ENCODE results near the gene DIRAS3.
"Not testable (repeated sequence)": the region's sequence is repeated elsewhere in the genome, so short reads cannot be mapped to it uniquely, and the experiment has no call there.

DIRAS3 gene

GRCh38 chr1:68049941-68050878 lies at the start of gene DIRAS3:
DIRAS3 (minus strand) TSS chr1:68050627; CDS start chr1:68047297, 3,330 bp downstream.
- Mint-ChIP-seq H3K9me3 (no peaks in the 10 kb centered on the region), H3K4me1 (no peaks in the 10 kb centered on the region)

GRCh38 chr1:68093737-68094136 lies 43.3 kb upstream of the DIRAS3 start:
- peaks cover 3% of the 10 kb centered on the region for H3K27me3 Mint-ChIP-seq
- no peaks in the 10 kb centered on the region for H3K9me3 Mint-ChIP-seq
- H3K27ac Mint-ChIP-seq: no peak overlapping the region
- no peaks in the 10 kb centered on the region for H3K4me1 Mint-ChIP-seq
- no peak overlapping the region for H3K4me3 Mint-ChIP-seq
- no peaks in the 10 kb centered on the region for H3K36me3 Mint-ChIP-seq

More at GRCh38 chr1:68049941-68050878, at the start of gene DIRAS3:
- H3K36me3 Mint-ChIP-seq: no peaks in the 10 kb centered on the region
- H3K27me3 Mint-ChIP-seq: peaks cover 18% of the 10 kb centered on the region
- no peak within 1 kb of the TSS for H3K27ac Mint-ChIP-seq
- H3K4me3 Mint-ChIP-seq: no peak within 1 kb of the TSS

GRCh38 chr1:68087184-68087583 lies 36.8 kb upstream of the DIRAS3 start:
- peak overlapping the region; percentile 25 for H3K27ac Mint-ChIP-seq
- H3K4me1 Mint-ChIP-seq: no peaks in the 10 kb centered on the region
- no peaks in the 10 kb centered on the region for H3K36me3 Mint-ChIP-seq
- peaks cover 4% of the 10 kb centered on the region for H3K27me3 Mint-ChIP-seq
- no peak overlapping the region for H3K4me3 Mint-ChIP-seq
- no peaks in the 10 kb centered on the region for H3K9me3 Mint-ChIP-seq

- no peaks in the 10 kb centered on the region for H3K36me3 Mint-ChIP-seq
- no peak overlapping the region for H3K4me3 Mint-ChIP-seq
- H3K27ac Mint-ChIP-seq: no peak overlapping the region
- no peaks in the 10 kb centered on the region for H3K4me1 Mint-ChIP-seq
- H3K27me3 Mint-ChIP-seq: peaks cover 7% of the 10 kb centered on the region
- H3K9me3 Mint-ChIP-seq: no peaks in the 10 kb centered on the region
Measured at GRCh38 chr1:68085752-68086151, 35.3 kb upstream of the DIRAS3 start.

GRCh38 chr1:68083686-68084085 lies 33.3 kb upstream of the DIRAS3 start:
- Mint-ChIP-seq H3K27ac (no peak overlapping the region), H3K27me3 (peaks cover 7% of the 10 kb centered on the region), H3K4me1 (no peaks in the 10 kb centered on the region), H3K4me3 (no peak overlapping the region), H3K9me3 (no peaks in the 10 kb centered on the region), H3K36me3 (no peaks in the 10 kb centered on the region)

GRCh38 chr1:68081775-68082283 lies 31.4 kb upstream of the DIRAS3 start:
- H3K27me3 Mint-ChIP-seq: peaks cover 7% of the 10 kb centered on the region
- no peaks in the 10 kb centered on the region for H3K4me1 Mint-ChIP-seq
- no peak overlapping the region for H3K27ac Mint-ChIP-seq
- H3K4me3 Mint-ChIP-seq: no peak overlapping the region
- H3K9me3 Mint-ChIP-seq: no peaks in the 10 kb centered on the region
- no peaks in the 10 kb centered on the region for H3K36me3 Mint-ChIP-seq

GRCh38 chr1:68078647-68079046 lies 28.2 kb upstream of the DIRAS3 start:
- Mint-ChIP-seq H3K27ac (no peak overlapping the region), H3K4me3 (no peak overlapping the region), H3K9me3 (peaks cover 8% of the 10 kb centered on the region), H3K4me1 (no peaks in the 10 kb centered on the region), H3K27me3 (peaks cover 7% of the 10 kb centered on the region), H3K36me3 (no peaks in the 10 kb centered on the region)

GRCh38 chr1:68074472-68074871 lies 24.0 kb upstream of the DIRAS3 start:
- Mint-ChIP-seq H3K27ac (no peak overlapping the region), H3K36me3 (no peaks in the 10 kb centered on the region), H3K9me3 (peaks cover 8% of the 10 kb centered on the region), H3K27me3 (no peaks in the 10 kb centered on the region), H3K4me3 (no peak overlapping the region), H3K4me1 (no peaks in the 10 kb centered on the region)

- Mint-ChIP-seq H3K36me3 (no peaks in the 10 kb centered on the region), H3K27me3 (no peaks in the 10 kb centered on the region), H3K27ac (no peak overlapping the region), H3K4me1 (no peaks in the 10 kb centered on the region), H3K9me3 (peaks cover 4% of the 10 kb centered on the region), H3K4me3 (no peak overlapping the region)
Measured at GRCh38 chr1:68065766-68066165, 15.3 kb upstream of the DIRAS3 start.

GRCh38 chr1:68058053-68058452 lies 7.6 kb upstream of the DIRAS3 start:
- H3K27me3 Mint-ChIP-seq, H3K9me3 Mint-ChIP-seq, H3K36me3 Mint-ChIP-seq, H3K4me3 Mint-ChIP-seq, H3K4me1 Mint-ChIP-seq, H3K27ac Mint-ChIP-seq: not testable (repeated sequence)

GRCh38 chr1:68057564-68057963 lies 7.1 kb upstream of the DIRAS3 start:
- Mint-ChIP-seq H3K4me1 (no peaks in the 10 kb centered on the region), H3K9me3 (peaks cover 4% of the 10 kb centered on the region), H3K4me3 (no peak overlapping the region), H3K36me3 (no peaks in the 10 kb centered on the region), H3K27ac (no peak overlapping the region), H3K27me3 (peaks cover 5% of the 10 kb centered on the region)

- Mint-ChIP-seq H3K9me3 (peaks cover 2% of the 10 kb centered on the region), H3K4me3 (no peak overlapping the region), H3K4me1 (no peaks in the 10 kb centered on the region), H3K27me3 (peaks cover 7% of the 10 kb centered on the region), H3K36me3 (no peaks in the 10 kb centered on the region), H3K27ac (no peak overlapping the region)
Measured at GRCh38 chr1:68057050-68057449, 6.6 kb upstream of the DIRAS3 start.

- H3K36me3 Mint-ChIP-seq: no peaks in the 10 kb centered on the region
- H3K9me3 Mint-ChIP-seq: no peaks in the 10 kb centered on the region
- H3K4me3 Mint-ChIP-seq: no peak overlapping the region
- no peak overlapping the region for H3K27ac Mint-ChIP-seq
- H3K27me3 Mint-ChIP-seq: peaks cover 16% of the 10 kb centered on the region
- no peaks in the 10 kb centered on the region for H3K4me1 Mint-ChIP-seq
Measured at GRCh38 chr1:68051475-68051874, 1.0 kb upstream of the DIRAS3 start.

GRCh38 chr1:68047659-68048026 lies 2.8 kb downstream of the DIRAS3 start:
- H3K36me3 Mint-ChIP-seq: no peaks in the 10 kb centered on the region
- no peaks in the 10 kb centered on the region for H3K4me1 Mint-ChIP-seq
- no peak overlapping the region for H3K4me3 Mint-ChIP-seq
- H3K9me3 Mint-ChIP-seq: no peaks in the 10 kb centered on the region
- H3K27me3 Mint-ChIP-seq: peaks cover 14% of the 10 kb centered on the region
- no peak overlapping the region for H3K27ac Mint-ChIP-seq

- Mint-ChIP-seq H3K9me3 (no peaks in the 10 kb centered on the region), H3K4me1 (no peaks in the 10 kb centered on the region), H3K27me3 (peaks cover 12% of the 10 kb centered on the region), H3K36me3 (no peaks in the 10 kb centered on the region), H3K27ac (no peak overlapping the region), H3K4me3 (no peak overlapping the region)
Measured at GRCh38 chr1:68046885-68047658, 3.4 kb downstream of the DIRAS3 start.

- Mint-ChIP-seq H3K4me1 (no peaks in the 10 kb centered on the region), H3K27me3 (peaks cover 11% of the 10 kb centered on the region), H3K36me3 (no peaks in the 10 kb centered on the region), H3K9me3 (no peaks in the 10 kb centered on the region), H3K27ac (no peak overlapping the region), H3K4me3 (no peak overlapping the region)
Measured at GRCh38 chr1:68046423-68046822, 4.0 kb downstream of the DIRAS3 start.
